NT2/D1 (cell line): Measurements from ENCODE around the gene LCE1E.

Experiments
- DNase-seq: peaks from one replicate; pipeline ENCODE4 v3.0.0-alpha.2; 2011; ENCODE audit warnings: low read depth, low spot score
- H3K27me3 ChIP-seq: 2 replicates; pipeline ENCODE4 v1.6.0; 2011; ENCODE audit warnings: mild to moderate bottlenecking; ENCODE audit not compliant: insufficient read length, insufficient read depth
- H3K36me3 ChIP-seq: 2 replicates; pipeline ENCODE4 v1.6.1; 2011; ENCODE audit warnings: mild to moderate bottlenecking, low read length, mixed read lengths; ENCODE audit not compliant: insufficient read depth, insufficient read length
- H3K4me1 ChIP-seq: 2 replicates; pipeline ENCODE4 v1.5.1; 2011; ENCODE audit not compliant: insufficient read depth, insufficient read length
- H3K4me3 ChIP-seq: 2 replicates; pipeline ENCODE4 v1.5.1; 2011; ENCODE audit warnings: low read depth; ENCODE audit not compliant: insufficient read length
- H3K9ac ChIP-seq: 2 replicates; pipeline ENCODE4 v1.6.0; 2011; ENCODE audit warnings: low read depth; ENCODE audit not compliant: insufficient read length
- H3K9me3 ChIP-seq: 2 replicates; pipeline ENCODE4 v1.5.1; 2011; ENCODE audit warnings: mild to moderate bottlenecking, low read length; ENCODE audit not compliant: insufficient read depth
- SUZ12 ChIP-seq: IDR thresholded peaks from 2 replicates; pipeline ENCODE4 v1.6.1; 2011; ENCODE audit not compliant: insufficient read length, insufficient read depth; ENCODE audit errors: extremely low read depth
- YY1 ChIP-seq: IDR thresholded peaks from 2 replicates; pipeline ENCODE4 v1.6.1; 2011; ENCODE audit not compliant: insufficient read length, insufficient read depth
- ZNF274 ChIP-seq: IDR thresholded peaks from 2 replicates; pipeline ENCODE4 v1.6.1; 2011; ENCODE audit warnings: mild to moderate bottlenecking, low read depth, low read length

LCE1E gene

GRCh38 chr1:152824964-152825363 lies 38.9 kb downstream of the LCE1E start:
- no peak overlapping the region for H3K4me3 ChIP-seq
- no peaks in the 10 kb centered on the region for H3K9me3 ChIP-seq
- H3K9ac ChIP-seq = no peak overlapping the region
- H3K36me3 ChIP-seq = no peaks in the 10 kb centered on the region
- H3K4me1 ChIP-seq = no peaks in the 10 kb centered on the region
- no peak for DNase-seq
- TF ChIP-seq ZNF274 (no peak), YY1 (no peak), SUZ12 (no peak)
- H3K27me3 ChIP-seq = no peaks in the 10 kb centered on the region

GRCh38 chr1:152827173-152827572 lies 41.1 kb downstream of the LCE1E start, which contains the start of gene LCE1A:
LCE1A (plus strand) TSS chr1:152827473; CDS start chr1:152827473, 0 bp downstream.
- H3K9me3 ChIP-seq = no peaks in the 10 kb centered on the region; the same call in 1 of the 2 replicates
- H3K4me1 ChIP-seq = no peaks in the 10 kb centered on the region
- H3K27me3 ChIP-seq = no peaks in the 10 kb centered on the region

GRCh38 chr1:152836870-152837269 lies 50.8 kb downstream of the LCE1E start:
- no peaks in the 10 kb centered on the region for H3K36me3 ChIP-seq
- no peaks in the 10 kb centered on the region for H3K4me1 ChIP-seq
- H3K9ac ChIP-seq = no peak overlapping the region
- no peak overlapping the region for H3K4me3 ChIP-seq
- no peaks in the 10 kb centered on the region for H3K27me3 ChIP-seq
- H3K9me3 ChIP-seq = no peaks in the 10 kb centered on the region
- no peak for DNase-seq
- no peak for TF ChIP-seq YY1
- no peak for TF ChIP-seq SUZ12
- TF ChIP-seq ZNF274 = no peak

More at GRCh38 chr1:152827173-152827572, 41.1 kb downstream of the LCE1E start, which contains the start of gene LCE1A:
- TF ChIP-seq SUZ12 (no peak), YY1 (no peak), ZNF274 (no peak)
- H3K9ac ChIP-seq = no peak within 1 kb of the TSS
- H3K36me3 ChIP-seq = no peaks in the 10 kb centered on the region
- no peak for DNase-seq
- H3K4me3 ChIP-seq = no peak within 1 kb of the TSS
